Mesenchymal stem cell (in vitro differentiated cells and primary cell): Measurements from ENCODE around the gene SF3A1.
"Not testable (repeated sequence)": the region's sequence is repeated elsewhere in the genome, so short reads cannot be mapped to it uniquely, and the experiment has no call there.

Experiments used
- DNase-seq: peaks from one replicate; pipeline ENCODE4 v3.0.0-alpha.2; 2013
- H2AFZ ChIP-seq: one replicate; pipeline ENCODE4 v1.6.1; 2013; ENCODE audit warnings: low read depth, mild to moderate bottlenecking, control low read depth, inconsistent platforms, low read length, moderate library complexity
- H2AK5ac ChIP-seq: 2 replicates; pipeline ENCODE4 v1.6.1; 2013; ENCODE audit warnings: low read length, moderate library complexity, mild to moderate bottlenecking, inconsistent platforms; ENCODE audit not compliant: severe bottlenecking
- H2BK120ac ChIP-seq: one replicate; pipeline ENCODE4 v1.6.1; 2013; ENCODE audit warnings: low read depth, mild to moderate bottlenecking, inconsistent platforms, low read length, moderate library complexity
- H2BK12ac ChIP-seq, 2 experiments: one replicate each; pipeline ENCODE4 v1.6.1; 2013; ENCODE audit warnings: inconsistent platforms in 2 of 2, low read length in 2 of 2, mild to moderate bottlenecking in 2 of 2, moderate library complexity in 2 of 2, control low read depth in 1 of 2
- H2BK15ac ChIP-seq: one replicate; pipeline ENCODE4 v1.6.1; 2013; ENCODE audit warnings: mild to moderate bottlenecking, low read depth, inconsistent platforms; ENCODE audit not compliant: poor library complexity, severe bottlenecking
- H2BK5ac ChIP-seq: 2 replicates; pipeline ENCODE4 v1.6.1; 2013; ENCODE audit warnings: low read depth, mild to moderate bottlenecking, low read length, control low read depth, inconsistent platforms; ENCODE audit not compliant: poor library complexity, severe bottlenecking
- H3K14ac ChIP-seq, 2 experiments: one replicate each; pipeline ENCODE4 v1.6.1; 2013; ENCODE audit warnings: inconsistent platforms in 2 of 2, low read length in 2 of 2, control low read depth in 1 of 2, mild to moderate bottlenecking in 1 of 2, moderate library complexity in 1 of 2
- H3K18ac ChIP-seq, 2 experiments: one replicate each; pipeline ENCODE4 v1.6.1; 2013; ENCODE audit warnings: inconsistent platforms in 2 of 2, low read length in 2 of 2, control low read depth in 1 of 2, low read depth in 1 of 2, mild to moderate bottlenecking in 1 of 2
- H3K23ac ChIP-seq, 2 experiments: one replicate each; pipeline ENCODE4 v1.6.1; 2013; ENCODE audit warnings: inconsistent platforms in 2 of 2, low read length in 2 of 2, mild to moderate bottlenecking in 2 of 2, moderate library complexity in 2 of 2, control low read depth in 1 of 2
- H3K27ac ChIP-seq: 2 replicates; pipeline ENCODE4 v1.5.1; 2013; ENCODE audit warnings: mild to moderate bottlenecking, moderate library complexity, low read length, control low read depth, inconsistent platforms; ENCODE audit not compliant: poor library complexity, severe bottlenecking
- H3K27me3 ChIP-seq, 2 experiments: 2 replicates each; pipeline versions ENCODE4 v1.6.1 to v1.7.0; 2013; ENCODE audit warnings: low read length in 2 of 2, mild to moderate bottlenecking in 2 of 2, moderate library complexity in 2 of 2, control low read depth in 1 of 2, inconsistent platforms in 1 of 2; ENCODE audit not compliant: control insufficient read depth in 1 of 2, insufficient read depth in 1 of 2
- H3K36me3 ChIP-seq, 2 experiments: 2 replicates each; pipeline versions ENCODE4 v1.6.1 to v1.7.0; 2013; ENCODE audit warnings: low read length in 2 of 2, control low read depth in 1 of 2, inconsistent platforms in 1 of 2, low read depth in 1 of 2, mild to moderate bottlenecking in 1 of 2; ENCODE audit not compliant: insufficient read depth in 2 of 2, control insufficient read depth in 1 of 2
- H3K4ac ChIP-seq, 2 experiments: one replicate each; pipeline ENCODE4 v1.6.1; 2013; ENCODE audit warnings: inconsistent platforms in 2 of 2, low read length in 2 of 2, mild to moderate bottlenecking in 2 of 2, moderate library complexity in 2 of 2, control low read depth in 1 of 2, low read depth in 1 of 2
- H3K4me1 ChIP-seq: 2 replicates; pipeline ENCODE4 v1.6.1; 2013; ENCODE audit warnings: low read depth, low read length, control low read depth; ENCODE audit not compliant: control insufficient read depth, insufficient read depth
- H3K4me2 ChIP-seq: 2 replicates; pipeline ENCODE4 v1.6.1; 2013; ENCODE audit warnings: low read length, mild to moderate bottlenecking, inconsistent platforms; ENCODE audit not compliant: poor library complexity, severe bottlenecking
- H3K4me3 ChIP-seq, 2 experiments: 2 replicates each; pipeline versions ENCODE4 v1.5.1 to v1.7.0; 2013; ENCODE audit warnings: low read length in 2 of 2, mild to moderate bottlenecking in 2 of 2, control low read depth in 1 of 2, low read depth in 1 of 2; ENCODE audit not compliant: insufficient read depth in 1 of 2
- H3K79me1 ChIP-seq: replicated peaks from 2 replicates; pipeline ENCODE4 v1.6.1; 2013; ENCODE audit warnings: mild to moderate bottlenecking, control low read depth, low read length, inconsistent platforms; ENCODE audit not compliant: poor library complexity, severe bottlenecking
- H3K9ac ChIP-seq: 2 replicates; pipeline ENCODE4 v1.7.0; 2013; ENCODE audit warnings: mild to moderate bottlenecking, low read length, moderate library complexity
- H3K9me3 ChIP-seq: 2 replicates; pipeline ENCODE4 v1.7.0; 2013; ENCODE audit warnings: mild to moderate bottlenecking, low read length; ENCODE audit not compliant: control insufficient read depth
- H4K8ac ChIP-seq: one replicate; pipeline ENCODE4 v1.6.1; 2013; ENCODE audit warnings: inconsistent platforms, mild to moderate bottlenecking, low read length, moderate library complexity
- H4K91ac ChIP-seq: one replicate; pipeline ENCODE4 v1.6.1; 2013; ENCODE audit warnings: mild to moderate bottlenecking, low read length, inconsistent platforms
- WGBS: methylation state at CpG from one replicate; pipeline ENCODE4 v1.1.7; 2013; ENCODE audit warnings: mixed read lengths; 5-methylcytosine and 5-hydroxymethylcytosine counted together

Gene SF3A1

GRCh38 chr22:30344447-30345200 is 12.1 kb downstream of the SF3A1 start:
- H3K9ac ChIP-seq = no peak overlapping the region
- no peak overlapping the region for H3K14ac ChIP-seq
- 96% methylated on average over 12 of the region's 13 CpGs for WGBS
- no peak overlapping the region for H4K8ac ChIP-seq
- no peak overlapping the region for H2BK120ac ChIP-seq
- no peak overlapping the region for H2AFZ ChIP-seq
- no peak overlapping the region for H4K91ac ChIP-seq
- no peaks in the 10 kb centered on the region for H3K27me3 ChIP-seq
- no peak overlapping the region for H3K4me2 ChIP-seq
- no peak overlapping the region for H3K4me3 ChIP-seq
- no peak overlapping the region for H3K18ac ChIP-seq
- H3K4ac ChIP-seq = no peak overlapping the region
- no peak overlapping the region for H2AK5ac ChIP-seq
- H2BK5ac ChIP-seq = no peak overlapping the region
- no peak overlapping the region for H3K23ac ChIP-seq
- H3K79me1 ChIP-seq = peaks cover 47% of the 10 kb centered on the region
- H2BK12ac ChIP-seq = no peak overlapping the region
- H3K27ac ChIP-seq = no peak overlapping the region
- H3K36me3 ChIP-seq = peaks cover 72 to 87% of the 10 kb centered on the region in 2 experiments
- DNase-seq = no peak
- H3K9me3 ChIP-seq = no peaks in the 10 kb centered on the region
- H3K4me1 ChIP-seq = peaks cover 2% of the 10 kb centered on the region
- H2BK15ac ChIP-seq = no peak overlapping the region

- Histone ChIP-seq H3K36me3 (peaks cover 89 to 96% of the 10 kb centered on the region in 2 experiments), H3K4me3 (no peak overlapping the region), H3K14ac (no peak overlapping the region), H2AK5ac (no peak overlapping the region), H3K9ac (no peak overlapping the region), H3K79me1 (peaks cover 50% of the 10 kb centered on the region), H3K4me1 (no peaks in the 10 kb centered on the region), H3K27ac (no peak overlapping the region), H2BK12ac (no peak overlapping the region), H2BK120ac (no peak overlapping the region), H3K9me3 (no peaks in the 10 kb centered on the region), H3K18ac (no peak overlapping the region), H4K91ac (no peak overlapping the region), H3K4me2 (no peak overlapping the region), H3K27me3 (no peaks in the 10 kb centered on the region), H2BK5ac (no peak overlapping the region), H3K23ac (no peak overlapping the region), H2AFZ (no peak overlapping the region), H2BK15ac (no peak overlapping the region), H3K4ac (no peak overlapping the region), H4K8ac (no peak overlapping the region)
- WGBS = 87% methylated on average over 14 of the region's 16 CpGs
- DNase-seq = no peak
Measured at GRCh38 chr22:30340911-30341685, 15.6 kb downstream of the SF3A1 start.

GRCh38 chr22:30338802-30339201 is 17.9 kb downstream of the SF3A1 start:
- Histone ChIP-seq H3K79me1 (peaks cover 41% of the 10 kb centered on the region), H2BK120ac (no peak overlapping the region), H3K36me3 (peaks cover 95 to 96% of the 10 kb centered on the region in 2 experiments), H2BK12ac (no peak overlapping the region), H3K4me1 (no peaks in the 10 kb centered on the region), H3K4me2 (no peak overlapping the region), H4K8ac (no peak overlapping the region), H3K9ac (no peak overlapping the region), H3K23ac (no peak overlapping the region), H2BK15ac (no peak overlapping the region), H2AFZ (no peak overlapping the region), H3K27ac (no peak overlapping the region), H3K4ac (no peak overlapping the region), H3K14ac (no peak overlapping the region), H4K91ac (no peak overlapping the region), H3K4me3 (no peak overlapping the region), H2BK5ac (no peak overlapping the region), H3K9me3 (no peaks in the 10 kb centered on the region), H3K18ac (no peak overlapping the region), H3K27me3 (no peaks in the 10 kb centered on the region), H2AK5ac (no peak overlapping the region)
- WGBS = over 99% methylated on average over 6 of the region's 7 CpGs
- DNase-seq = no peak

- H2BK15ac ChIP-seq, H2BK12ac ChIP-seq, H3K27me3 ChIP-seq, H3K14ac ChIP-seq, DNase-seq, H2AK5ac ChIP-seq, H3K23ac ChIP-seq, H2AFZ ChIP-seq, H3K4me3 ChIP-seq, H3K27ac ChIP-seq, H4K8ac ChIP-seq, H3K9ac ChIP-seq, H2BK120ac ChIP-seq, H3K4me1 ChIP-seq, H3K9me3 ChIP-seq, H3K4ac ChIP-seq, H4K91ac ChIP-seq, H3K4me2 ChIP-seq, H2BK5ac ChIP-seq, H3K18ac ChIP-seq: not testable (repeated sequence)
- H3K79me1 ChIP-seq = peaks cover 41% of the 10 kb centered on the region
- 97% methylated on average over 9 of the region's 9 CpGs for WGBS
- peaks cover 96 to 97% of the 10 kb centered on the region in 2 experiments for H3K36me3 ChIP-seq
Measured at GRCh38 chr22:30338341-30338740, 18.4 kb downstream of the SF3A1 start.
